ENCODE data around the gene DCDC1.
A peak's percentile ranks its signal among the peaks of the same experiment; 100 is the strongest.

DCDC1 gene, protein sequence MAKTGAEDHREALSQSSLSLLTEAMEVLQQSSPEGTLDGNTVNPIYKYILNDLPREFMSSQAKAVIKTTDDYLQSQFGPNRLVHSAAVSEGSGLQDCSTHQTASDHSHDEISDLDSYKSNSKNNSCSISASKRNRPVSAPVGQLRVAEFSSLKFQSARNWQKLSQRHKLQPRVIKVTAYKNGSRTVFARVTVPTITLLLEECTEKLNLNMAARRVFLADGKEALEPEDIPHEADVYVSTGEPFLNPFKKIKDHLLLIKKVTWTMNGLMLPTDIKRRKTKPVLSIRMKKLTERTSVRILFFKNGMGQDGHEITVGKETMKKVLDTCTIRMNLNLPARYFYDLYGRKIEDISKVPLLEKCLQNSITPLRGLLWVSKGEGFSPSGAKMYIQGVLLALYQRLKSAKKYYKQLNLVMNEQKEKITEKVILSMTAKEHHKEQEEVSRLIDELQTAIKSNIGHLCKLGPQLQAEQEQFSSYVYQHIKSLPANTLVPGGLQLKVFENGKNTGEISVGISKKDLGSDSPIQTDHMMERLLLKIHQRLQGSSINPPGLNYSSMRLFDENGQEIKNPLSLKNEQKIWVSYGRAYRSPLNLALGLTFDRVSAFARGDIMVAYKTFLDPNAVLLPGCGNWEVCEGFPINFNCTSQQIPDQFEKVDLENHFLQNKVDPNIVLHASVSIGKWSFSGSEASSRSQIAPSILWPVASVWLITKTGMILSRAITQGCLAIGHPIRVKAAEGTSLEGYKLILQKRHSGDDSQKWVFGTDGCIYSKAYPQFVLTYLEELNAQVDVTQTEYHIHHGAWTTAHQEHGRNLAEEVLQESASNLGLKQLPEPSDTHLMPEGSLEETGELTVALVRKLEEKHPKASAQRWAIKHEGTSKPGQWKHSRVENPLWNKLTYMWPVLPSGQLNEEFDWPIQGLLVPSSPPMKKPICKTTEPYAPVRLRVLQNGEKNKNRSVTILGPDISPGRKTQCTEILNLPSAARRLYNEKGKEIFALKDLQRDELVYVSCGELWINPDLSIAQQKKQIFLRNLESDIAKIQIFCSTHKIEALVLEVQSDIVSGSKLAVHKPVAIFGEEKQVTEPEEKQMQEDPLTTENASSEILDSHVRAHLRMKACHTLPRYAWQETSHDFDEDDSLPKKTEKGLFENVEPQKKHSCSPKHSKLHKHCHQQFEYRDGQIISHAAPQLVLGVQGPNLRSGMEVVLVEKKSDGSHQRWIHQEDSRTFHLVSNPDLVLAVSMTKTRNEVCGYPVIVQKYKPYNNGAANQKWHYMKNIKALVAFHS (N-terminal part only)

DNA sequence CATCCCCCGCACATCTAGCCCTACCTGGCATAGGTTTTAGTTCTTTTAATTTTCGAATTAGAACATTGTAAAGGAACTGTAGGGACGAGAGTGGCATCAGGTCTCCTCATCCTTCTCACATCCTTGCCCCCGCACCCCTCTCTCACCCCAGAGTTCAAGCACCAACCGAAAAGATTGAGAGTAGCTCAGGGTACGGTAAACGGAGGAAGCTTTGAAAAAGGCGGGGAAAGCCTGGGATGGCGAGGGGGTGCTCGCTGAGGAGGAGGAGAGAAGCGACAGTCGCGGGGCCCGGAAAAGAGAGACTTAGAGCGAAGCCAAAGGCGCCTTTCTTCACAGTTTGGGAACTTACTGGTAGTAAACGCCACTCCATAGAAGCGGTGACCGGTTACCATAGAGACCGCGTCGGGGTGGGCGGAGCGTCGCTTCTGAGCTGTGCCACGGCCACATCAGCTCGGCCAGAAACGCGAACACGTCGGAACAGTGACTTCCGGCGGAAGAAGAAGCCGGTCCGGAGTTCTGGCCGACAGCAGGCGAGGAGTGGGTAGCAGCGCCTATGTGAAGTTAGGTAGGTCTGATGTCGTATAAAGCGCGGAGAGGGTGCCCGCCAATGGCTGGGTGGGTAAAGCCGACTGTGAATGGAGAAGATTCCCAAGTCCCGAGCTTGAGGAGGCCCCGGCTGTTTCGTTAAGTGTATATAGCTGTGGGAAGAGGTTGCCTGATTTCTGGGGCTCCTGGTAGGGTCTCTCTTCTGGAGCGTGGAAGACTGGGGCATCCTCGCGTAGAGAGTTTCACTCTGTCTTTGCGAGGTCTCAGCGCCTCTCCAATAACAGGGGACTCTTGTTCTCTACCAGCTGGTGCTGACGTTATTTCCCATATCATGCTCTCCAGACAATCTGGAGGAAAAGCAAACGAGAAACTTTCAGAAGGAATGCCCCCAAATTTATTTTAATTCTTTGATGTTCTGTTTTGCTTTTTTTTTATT, at the start of gene DCDC1, which contains the start of gene DNAJC24:
TSS of gene DCDC1 (minus strand) at position 392 of the 982 bp plus-strand sequence. CDS start 41,459 bp downstream, outside the sequence.
TSS of gene DNAJC24 (plus strand) at position 513 of the 982 bp plus-strand sequence. CDS start 889 bp downstream, outside the sequence.
- DNase-seq = peak; percentile 93

DNA sequence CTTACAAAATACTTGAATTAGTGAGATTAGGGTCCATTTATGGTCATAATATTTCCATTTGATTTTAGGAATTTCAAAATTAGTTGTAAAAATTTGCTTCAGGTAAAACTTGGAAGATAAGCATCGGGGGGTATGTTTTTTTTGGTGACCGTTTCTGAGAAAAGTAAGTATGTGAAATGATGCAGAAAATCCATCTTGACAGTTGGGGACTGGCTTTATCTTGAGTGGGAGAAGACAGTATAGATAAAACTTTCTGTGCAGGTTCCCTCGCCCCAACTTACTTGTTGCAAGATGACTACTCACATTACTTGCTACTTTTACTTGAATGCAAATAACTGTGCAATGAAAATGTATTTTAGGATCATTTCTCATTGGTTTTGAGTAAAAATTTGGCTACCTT, 49.6 kb upstream of the DCDC1 start:
- DNase-seq = no peak

DNA sequence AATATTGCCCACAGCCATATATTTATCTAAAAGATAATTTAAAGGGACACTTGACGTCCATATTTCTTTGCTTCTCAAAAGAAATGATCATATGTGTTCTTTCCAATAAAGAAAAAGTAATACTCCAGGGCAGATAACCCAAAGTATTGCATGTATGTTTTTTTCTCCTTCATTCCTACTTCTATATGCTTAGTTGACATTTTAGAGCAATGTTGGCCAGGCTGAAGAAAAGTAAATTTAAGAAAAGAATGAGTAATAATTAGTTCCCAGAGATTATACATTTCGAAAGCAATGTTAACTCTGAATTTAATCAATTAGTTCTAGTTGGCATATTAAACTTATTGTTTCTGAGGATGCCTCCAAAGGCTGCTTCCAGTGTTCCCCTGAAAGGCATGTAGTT, 48.3 kb upstream of the DCDC1 start:
- no peak for DNase-seq

DNA sequence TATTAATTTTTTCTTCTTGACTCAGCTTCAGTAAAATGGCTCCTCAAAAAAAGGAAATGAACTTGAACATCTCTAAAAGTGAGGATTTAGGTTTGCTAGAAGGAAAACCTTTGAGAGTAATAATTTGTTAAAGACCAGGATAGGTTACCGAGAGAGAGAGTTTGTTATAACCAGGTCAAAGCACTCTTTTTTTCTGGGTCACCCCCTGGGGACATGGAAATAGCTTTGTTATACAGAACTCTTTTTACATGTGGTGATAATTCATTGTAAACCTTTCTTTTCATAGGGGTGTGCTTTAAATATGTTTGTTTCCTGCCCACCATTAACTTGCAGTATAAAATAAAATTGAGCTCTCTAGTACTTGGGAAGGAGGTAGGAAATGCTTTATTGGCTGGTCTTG, 47.8 kb upstream of the DCDC1 start:
- DNase-seq = no peak

DNA sequence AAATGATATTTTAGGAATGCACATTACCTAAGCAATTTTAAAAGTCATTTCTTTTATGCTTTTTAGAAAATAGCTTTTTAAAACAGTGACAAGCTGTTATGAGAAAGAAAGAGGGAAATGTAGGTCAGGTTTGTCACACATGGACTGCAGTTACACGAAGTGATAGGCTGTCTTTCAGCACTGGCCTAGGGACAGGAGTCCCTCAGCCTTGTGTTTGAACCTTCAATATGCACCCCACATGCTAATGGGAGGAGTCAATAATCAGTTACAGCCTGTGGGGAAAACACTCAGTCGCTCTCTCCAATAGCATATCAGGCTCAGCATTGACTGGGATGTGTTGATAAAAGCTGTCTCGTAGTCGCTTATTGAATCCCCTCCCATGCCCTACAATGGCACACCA, 45.9 kb upstream of the DCDC1 start:
- DNase-seq = no peak

DNA sequence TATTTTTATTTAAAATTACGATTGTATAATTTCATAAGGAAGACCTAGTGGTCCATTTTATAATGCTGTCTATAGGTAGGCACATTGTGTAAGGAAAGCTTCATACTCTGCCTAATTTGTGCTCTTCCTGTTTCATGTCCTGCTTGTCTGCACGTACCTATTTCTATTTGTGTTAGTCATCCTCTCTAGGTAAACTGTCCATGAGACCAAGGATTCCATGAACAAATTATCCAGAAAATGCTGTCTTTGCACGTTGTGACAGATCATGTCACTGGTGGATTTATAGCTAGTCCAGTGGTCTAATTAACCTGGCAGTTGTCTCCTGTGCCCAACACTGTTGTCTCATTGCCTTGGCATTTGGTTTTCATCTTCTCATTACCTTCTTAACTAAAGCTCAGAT, 44.8 kb upstream of the DCDC1 start:
- no peak for DNase-seq

DNA sequence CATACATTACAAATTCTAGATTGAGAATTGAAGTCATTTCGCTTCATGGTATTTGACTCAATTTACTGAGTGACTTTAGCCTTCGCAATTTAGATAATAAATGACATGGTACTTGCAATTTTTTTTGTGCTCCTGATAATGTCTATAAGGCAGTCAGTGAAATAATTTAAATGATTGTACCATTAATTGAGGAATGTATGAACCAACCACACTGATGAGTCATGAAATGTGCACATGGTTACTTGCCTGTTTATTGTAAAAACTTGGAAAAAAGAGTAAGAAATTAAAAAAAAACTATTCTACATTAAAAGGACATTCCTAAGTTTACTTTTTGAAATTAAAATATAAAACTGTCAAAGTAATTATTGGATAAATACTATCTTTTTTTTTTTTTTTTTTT, 43.4 kb upstream of the DCDC1 start:
- DNase-seq = no peak

DNA sequence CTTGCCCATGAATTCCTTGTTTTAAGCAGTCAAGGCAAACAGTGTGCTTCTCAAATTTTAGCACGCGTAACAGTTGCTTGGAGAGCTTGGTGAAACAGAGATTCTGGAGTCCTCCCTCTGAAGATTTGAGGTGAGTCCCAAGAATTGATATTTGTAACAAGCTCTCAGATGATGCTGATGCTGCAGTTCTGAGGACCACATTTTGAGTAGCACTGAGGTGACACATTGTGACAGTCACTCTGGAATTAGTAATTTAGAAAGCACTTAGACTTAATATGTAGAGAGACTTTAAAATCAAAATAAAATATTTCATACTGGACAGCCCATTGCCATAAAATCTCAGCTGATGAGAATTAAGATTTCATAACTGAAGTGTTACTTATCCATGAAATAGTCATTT, 38.7 kb upstream of the DCDC1 start:
- no peak for DNase-seq

DNA sequence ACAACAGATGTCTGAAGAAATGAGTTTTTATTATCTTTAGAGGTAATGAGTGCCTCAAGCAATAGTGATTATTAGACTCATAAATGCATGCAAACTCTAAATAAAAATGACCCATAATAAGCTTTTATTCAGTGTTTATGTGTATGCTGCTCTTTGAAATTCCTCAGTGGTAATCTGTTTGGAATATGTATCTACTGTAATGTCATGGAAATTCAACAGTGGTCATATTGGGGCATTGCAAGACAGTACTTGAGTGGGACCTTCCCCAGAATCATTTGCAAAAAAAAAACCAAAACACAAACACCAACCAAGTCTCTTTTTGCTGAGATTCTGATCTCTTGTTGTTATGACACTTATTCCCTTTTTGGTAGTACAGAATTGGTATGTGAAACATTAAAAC, 35.1 kb upstream of the DCDC1 start:
- no peak for DNase-seq

DNA sequence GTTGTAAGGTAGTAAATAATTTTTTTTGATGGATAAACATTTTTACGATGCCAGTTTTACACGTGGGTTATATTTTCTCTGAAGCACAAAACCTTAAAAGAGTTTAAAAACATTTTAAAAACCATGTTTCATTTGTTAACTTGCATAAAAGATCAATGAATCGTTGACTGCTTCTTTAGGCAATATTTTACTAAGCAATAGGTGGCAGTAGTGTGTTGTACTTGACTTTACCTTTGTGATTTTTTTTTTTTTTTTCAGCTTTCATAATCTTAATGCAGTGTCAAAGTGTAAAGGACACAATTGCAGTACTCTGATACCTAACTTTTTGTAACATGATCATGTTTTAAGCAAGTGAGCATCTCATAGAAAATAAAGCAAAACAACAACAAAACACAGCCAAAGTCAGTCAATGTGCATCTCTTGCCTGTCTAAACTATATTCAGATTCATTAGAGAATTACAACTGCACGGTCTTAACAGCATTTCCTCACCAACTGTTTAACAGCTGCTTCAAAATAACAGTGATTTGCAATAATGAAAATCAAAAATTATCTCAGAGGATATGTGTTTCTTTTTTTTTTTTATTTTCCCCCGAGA, 27.8 kb upstream of the DCDC1 start:
- peak; percentile 7 for DNase-seq

DNA sequence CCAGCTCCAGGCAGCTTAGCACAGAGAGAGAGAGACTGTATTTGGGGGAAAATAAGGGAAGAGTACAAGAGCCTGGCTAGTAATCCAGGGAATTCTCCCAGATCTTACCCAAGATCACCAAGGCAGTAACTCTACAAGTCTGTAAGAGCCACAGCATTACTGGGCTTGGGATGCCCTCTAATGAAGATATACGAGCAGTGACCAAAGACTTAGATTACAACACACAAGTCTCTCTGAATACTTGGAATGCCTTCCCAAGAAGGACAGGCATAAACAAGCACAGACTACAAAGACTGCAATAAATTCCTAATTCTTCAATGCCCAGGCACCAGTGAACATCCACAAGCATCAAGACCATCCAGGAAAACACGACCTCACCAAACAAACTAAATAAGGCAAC, 17.8 kb upstream of the DCDC1 start:
- no peak for DNase-seq

DNA sequence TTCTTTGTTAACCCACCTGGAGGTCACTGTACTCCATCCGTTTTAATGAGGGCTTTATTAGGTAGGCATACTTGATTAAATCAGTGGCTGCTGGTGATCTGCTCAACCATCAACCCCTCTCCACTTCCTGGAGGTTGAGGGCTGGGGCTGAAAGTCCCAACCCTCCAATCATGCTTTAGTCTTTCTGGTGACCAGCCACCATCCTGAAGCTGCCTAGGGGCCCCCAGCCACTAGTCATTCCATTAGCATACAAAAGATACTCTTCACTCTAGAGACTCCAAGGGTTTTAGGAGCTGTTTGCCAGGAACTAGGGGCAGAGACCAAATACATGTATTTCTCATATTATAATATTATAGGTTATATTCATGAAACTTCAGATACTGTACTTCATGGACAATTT, 13.6 kb upstream of the DCDC1 start:
- DNase-seq = no peak

DNA sequence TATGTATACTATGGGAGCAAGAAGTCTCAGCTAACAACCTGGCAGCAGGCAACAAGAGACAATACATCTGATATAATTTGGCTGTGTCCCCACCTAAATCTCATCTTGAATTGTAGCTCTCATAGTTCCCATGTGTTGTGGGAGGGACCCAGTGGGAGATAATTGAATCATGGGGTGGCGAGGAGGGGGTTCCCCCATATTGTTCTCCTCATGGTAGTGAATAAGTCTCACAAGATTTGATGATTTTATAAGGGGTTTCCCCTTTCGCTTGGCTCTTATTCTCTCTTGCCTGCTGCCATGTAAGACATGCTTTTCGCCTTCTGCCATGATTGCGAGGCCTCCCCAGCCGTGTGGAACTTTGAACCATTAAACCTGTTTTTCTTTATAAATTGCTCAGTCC, 6.3 kb upstream of the DCDC1 start:
- no peak for DNase-seq

DNA sequence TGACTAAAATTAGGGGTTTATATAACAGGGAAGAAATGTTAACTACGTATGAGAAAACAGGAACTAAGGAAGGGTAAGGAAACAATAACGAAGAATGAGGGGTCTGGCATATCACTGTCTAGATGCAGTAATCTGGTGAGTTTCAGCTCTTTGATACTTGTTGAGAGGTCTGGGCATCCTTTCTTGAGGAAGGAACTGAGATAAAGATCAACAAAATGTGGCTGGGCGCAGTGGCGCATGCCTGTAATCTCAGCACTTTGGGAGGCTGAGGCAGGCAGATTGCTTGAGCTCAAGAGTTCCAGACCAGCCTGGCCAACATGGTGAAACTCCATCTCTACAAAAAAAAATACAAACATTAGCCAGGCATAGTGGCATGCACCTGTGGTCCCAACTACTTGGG, 2.7 kb downstream of the DCDC1 start:
- no peak for DNase-seq

DNA sequence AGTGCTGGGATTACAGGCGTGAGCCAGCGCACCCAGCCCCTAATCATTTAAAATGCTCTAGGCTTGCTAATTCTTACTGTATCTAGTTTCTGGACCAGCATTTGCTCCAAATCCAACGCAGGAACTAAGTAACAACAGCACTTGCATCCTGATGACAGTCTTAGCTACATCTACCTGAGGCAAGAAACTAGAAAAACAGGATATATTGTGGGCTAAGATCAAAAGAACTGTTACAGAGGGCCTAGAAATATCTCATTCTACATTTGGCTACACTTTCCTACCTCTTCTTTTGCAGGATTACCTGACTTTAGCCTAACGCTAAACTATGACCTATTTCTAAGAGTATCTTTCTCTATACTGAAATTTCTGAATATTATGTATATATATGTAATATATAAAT, 7.8 kb downstream of the DCDC1 start:
- no peak for DNase-seq

DNA sequence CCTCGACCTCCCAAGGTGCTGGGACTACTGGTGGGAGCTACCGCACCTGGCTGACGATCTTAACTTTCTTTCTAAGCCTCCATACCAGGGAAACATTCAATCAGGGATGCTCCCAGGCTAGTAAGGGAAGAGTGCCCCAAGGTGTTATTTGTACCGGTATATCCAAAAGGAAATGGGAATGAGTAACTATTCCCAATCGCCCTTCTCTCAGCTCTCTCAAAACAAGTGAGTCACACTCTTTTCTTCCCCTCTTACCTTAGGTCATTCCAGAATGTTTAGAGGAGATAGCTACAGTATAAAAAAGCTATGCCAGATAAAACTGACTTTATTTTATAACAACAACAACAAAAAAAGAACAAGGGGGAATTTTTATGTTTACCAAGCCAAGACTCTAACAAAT, 13.7 kb downstream of the DCDC1 start:
- DNase-seq = no peak

DNA sequence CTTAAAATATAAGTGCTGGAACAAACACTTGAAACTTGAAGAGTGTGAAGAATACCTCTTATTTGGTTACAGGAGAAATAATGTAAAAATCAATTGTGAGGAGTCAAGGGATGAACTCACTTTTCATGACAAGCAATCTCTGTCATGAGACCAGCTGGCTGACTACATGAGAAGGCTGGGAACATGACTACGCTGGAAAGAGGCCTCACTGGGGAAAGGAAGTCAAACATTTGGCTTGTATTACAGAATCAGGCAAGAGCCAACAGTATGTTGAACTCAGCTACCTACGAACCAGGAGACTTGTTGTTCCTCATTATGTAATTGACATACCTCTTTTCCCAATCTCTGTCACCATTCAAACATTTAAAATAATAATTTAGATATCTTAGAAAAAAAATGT, 14.4 kb downstream of the DCDC1 start:
- peak; percentile 53 for DNase-seq

DNA sequence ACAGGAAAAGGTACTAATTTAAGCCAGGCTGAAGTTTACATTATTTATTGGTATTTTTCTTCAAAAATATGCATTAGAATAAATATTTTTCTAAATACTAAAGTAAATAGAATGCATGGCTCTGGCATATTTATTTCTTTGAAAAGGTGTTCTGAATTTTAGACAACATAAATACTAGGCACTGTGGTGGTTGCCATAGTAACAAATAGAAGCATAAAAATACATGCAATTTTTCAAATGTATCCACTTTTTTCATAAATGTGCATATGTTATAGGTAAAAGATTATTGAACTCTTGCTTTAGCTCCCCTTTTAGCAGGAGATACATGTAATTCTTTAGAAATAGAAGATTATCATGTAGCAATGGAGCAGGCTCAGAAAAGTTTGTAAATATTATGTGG, 18.4 kb downstream of the DCDC1 start:
- no peak for DNase-seq

DNA sequence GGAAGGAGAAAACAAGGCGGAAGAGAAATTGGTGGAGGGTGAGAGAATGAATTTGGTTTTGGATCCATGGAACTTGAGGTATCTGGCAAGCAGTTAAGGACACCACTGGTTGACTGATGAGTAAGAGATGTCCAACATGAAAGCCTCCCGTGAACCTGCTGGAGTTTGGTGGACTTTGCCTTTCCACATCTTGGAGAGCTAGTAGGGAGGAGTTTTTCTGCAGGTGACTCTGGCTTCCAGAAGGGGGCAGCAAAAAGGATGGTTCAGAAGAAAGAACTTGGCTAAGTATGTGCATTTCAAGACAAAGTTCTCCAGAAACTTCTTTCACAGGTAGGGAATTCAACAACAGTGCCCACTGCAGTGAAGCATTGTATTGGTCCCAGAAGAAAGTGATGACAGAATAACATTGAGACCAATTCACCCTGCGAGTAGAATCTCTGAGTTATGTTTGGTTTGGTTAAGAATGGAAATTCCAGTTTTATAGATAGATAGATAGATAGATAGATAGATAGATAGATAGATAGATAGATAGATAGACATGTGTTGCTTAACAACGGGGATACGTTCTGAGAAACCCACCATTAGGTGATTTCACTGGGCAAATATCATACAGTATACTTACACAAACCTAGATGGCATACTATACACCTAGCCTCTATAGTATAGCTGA, 28.5 kb downstream of the DCDC1 start:
- no peak for DNase-seq

DNA sequence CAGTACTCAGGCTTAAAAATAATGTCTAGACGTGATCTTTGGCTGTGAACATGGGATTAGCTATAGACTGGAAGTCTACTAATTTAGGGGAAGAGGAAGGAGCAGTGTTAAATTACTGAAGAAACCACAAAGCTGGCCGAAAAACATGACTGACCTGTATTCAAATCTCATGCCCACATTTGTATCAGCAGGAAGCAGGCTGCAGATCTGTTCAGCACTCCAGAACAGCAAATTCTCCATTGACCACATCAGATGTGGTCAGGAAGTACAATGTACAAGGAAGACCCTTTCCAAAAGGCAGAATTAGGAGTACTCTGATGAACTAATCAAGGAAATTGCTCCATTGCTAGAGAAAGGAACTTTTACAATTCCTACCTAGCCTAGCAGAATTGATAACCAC, 31.7 kb downstream of the DCDC1 start:
- no peak for DNase-seq

DNA sequence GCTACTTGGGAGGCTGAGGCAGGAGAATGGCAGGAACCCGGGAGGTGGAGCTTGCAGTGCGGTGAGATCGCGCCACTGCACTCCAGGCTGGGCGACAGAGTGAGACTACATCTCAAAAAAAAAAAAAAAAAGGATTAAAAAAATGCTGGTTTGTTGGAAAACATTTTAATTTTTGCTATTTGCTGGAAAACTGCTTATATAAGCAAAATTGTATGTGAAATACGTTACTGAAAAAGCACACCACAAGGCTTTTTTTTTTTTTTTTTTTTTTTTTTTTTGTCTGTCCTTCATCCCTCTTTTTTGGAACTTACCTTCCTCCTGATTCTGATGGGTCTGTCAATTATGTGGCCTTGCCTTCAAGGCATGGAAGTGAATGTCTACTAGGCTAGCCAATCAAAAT, 40.8 kb downstream of the DCDC1 start:
- no peak for DNase-seq

Data from DMS79 (cell line).